HL-60 (cell line): Measurements from ENCODE around the gene KLK6.
"Not testable (repeated sequence)": the region's sequence is repeated elsewhere in the genome, so short reads cannot be mapped to it uniquely, and the experiment has no call there.

Source experiments
- DNase-seq, 2 experiments: peaks; one replicate each; pipeline ENCODE4 v3.0.0-alpha.2; 2010 to 2020; ENCODE audit warnings: low read depth in 1 of 2, low spot score in 1 of 2
- H3K27ac ChIP-seq: fragments of 250-450 bp; sonication (Bioruptor Pico); replicated peaks from 2 replicates; pipeline ENCODE4 v1.5.1; 2020; ENCODE audit warnings: mild to moderate bottlenecking, moderate library complexity
- H3K27me3 ChIP-seq: fragments of 250-450 bp; sonication (Bioruptor Pico); 2 replicates; pipeline ENCODE4 v1.5.1; 2021; ENCODE audit warnings: mild to moderate bottlenecking, moderate library complexity; ENCODE audit not compliant: insufficient read depth, poor library complexity, severe bottlenecking
- H3K4me3 ChIP-seq: replicated peaks from 2 replicates; pipeline ENCODE4 v1.5.1; 2011; ENCODE audit warnings: mild to moderate bottlenecking, control low read depth, low read length; ENCODE audit not compliant: insufficient read depth
- CTCF ChIP-seq: IDR thresholded peaks from one replicate; pipeline ENCODE4 v1.5.1; 2011; ENCODE audit warnings: low read length, control low read depth, inconsistent platforms; ENCODE audit not compliant: insufficient read depth
- GABPA ChIP-seq: IDR thresholded peaks from 2 replicates; pipeline ENCODE4 v1.6.1; 2012; ENCODE audit warnings: low read depth
- POLR2AphosphoS5 ChIP-seq: IDR thresholded peaks from 2 replicates; pipeline ENCODE4 v1.6.1; 2012; ENCODE audit warnings: low read depth
- REST ChIP-seq: IDR thresholded peaks from 2 replicates; pipeline ENCODE4 v1.6.1; 2012; ENCODE audit warnings: low read depth; ENCODE audit not compliant: insufficient replicate concordance
- SPI1 ChIP-seq: IDR thresholded peaks from 2 replicates; pipeline ENCODE4 v1.6.1; 2012; ENCODE audit warnings: low read depth, mild to moderate bottlenecking, borderline replicate concordance

KLK6 gene

GRCh38 chr19:50974702-50975556 lies 5.5 kb upstream of the KLK6 start:
- H3K4me3 ChIP-seq: no peak overlapping the region
- no peak for DNase-seq
- no peaks in the 10 kb centered on the region for H3K27me3 ChIP-seq
- TF ChIP-seq SPI1: no peak
- no peak for TF ChIP-seq POLR2AphosphoS5
- TF ChIP-seq REST: no peak
- TF ChIP-seq CTCF: no peak
- no peak for TF ChIP-seq GABPA
- no peak overlapping the region for H3K27ac ChIP-seq

- TF ChIP-seq CTCF: no peak
- no peak for TF ChIP-seq GABPA
- no peak for TF ChIP-seq REST
- TF ChIP-seq POLR2AphosphoS5: no peak
- no peak for TF ChIP-seq SPI1
- H3K27ac ChIP-seq: no peak overlapping the region
- H3K27me3 ChIP-seq: no peaks in the 10 kb centered on the region
- no peak for DNase-seq
- no peak overlapping the region for H3K4me3 ChIP-seq
These were observed 3.5 kb upstream of the KLK6 start for GRCh38 chr19:50972795-50973376.

GRCh38 chr19:50969810-50970209 lies 419 bp upstream of the KLK6 start:
- H3K4me3 ChIP-seq, H3K27me3 ChIP-seq, H3K27ac ChIP-seq: not testable (repeated sequence)

GRCh38 chr19:50968716-50969412 lies 527 bp downstream of the KLK6 start:
- no peak for DNase-seq
- TF ChIP-seq CTCF (no peak), REST (no peak), GABPA (no peak), SPI1 (no peak), POLR2AphosphoS5 (no peak)
- H3K27me3 ChIP-seq: no peaks in the 10 kb centered on the region
- H3K4me3 ChIP-seq: no peak overlapping the region
- H3K27ac ChIP-seq: no peak overlapping the region

More at GRCh38 chr19:50969810-50970209, 419 bp upstream of the KLK6 start:
- DNase-seq: not testable (repeated sequence)
